ENCODE results near the gene SLC27A6.
"Not testable (repeated sequence)": the region's sequence is repeated elsewhere in the genome, so short reads cannot be mapped to it uniquely, and the experiment has no call there.

SLC27A6 gene

GRCh38 chr5:128965011-128965637 is at the start of gene SLC27A6:
Gene SLC27A6, plus strand, starts transcription at chr5:128965488. Its CDS starts 650 bp downstream, at chr5:128966138.
- no peaks in the 10 kb centered on the region for H3K36me3 ChIP-seq (ENCODE audit: insufficient read depth, low read length)
- H3K9me3 ChIP-seq (ENCODE audit: control insufficient read depth, insufficient read depth, low read length), result no peaks in the 10 kb centered on the region
- H3K9ac ChIP-seq (ENCODE audit: low read depth, low read length), result peak within 1 kb of the TSS; percentile 83
- no peaks in the 10 kb centered on the region for H3K4me1 ChIP-seq (ENCODE audit: insufficient read depth, low read length)

- H3K36me3 ChIP-seq (ENCODE audit: insufficient read depth, low read length), result no peaks in the 10 kb centered on the region
- no peaks in the 10 kb centered on the region for H3K9me3 ChIP-seq (ENCODE audit: control insufficient read depth, insufficient read depth, low read length)
- no peak overlapping the region for H3K9ac ChIP-seq (ENCODE audit: low read depth, low read length)
- no peaks in the 10 kb centered on the region for H3K4me1 ChIP-seq (ENCODE audit: insufficient read depth, low read length)
Measured at GRCh38 chr5:128919542-128919941, 45.7 kb upstream of the SLC27A6 start.

DNA sequence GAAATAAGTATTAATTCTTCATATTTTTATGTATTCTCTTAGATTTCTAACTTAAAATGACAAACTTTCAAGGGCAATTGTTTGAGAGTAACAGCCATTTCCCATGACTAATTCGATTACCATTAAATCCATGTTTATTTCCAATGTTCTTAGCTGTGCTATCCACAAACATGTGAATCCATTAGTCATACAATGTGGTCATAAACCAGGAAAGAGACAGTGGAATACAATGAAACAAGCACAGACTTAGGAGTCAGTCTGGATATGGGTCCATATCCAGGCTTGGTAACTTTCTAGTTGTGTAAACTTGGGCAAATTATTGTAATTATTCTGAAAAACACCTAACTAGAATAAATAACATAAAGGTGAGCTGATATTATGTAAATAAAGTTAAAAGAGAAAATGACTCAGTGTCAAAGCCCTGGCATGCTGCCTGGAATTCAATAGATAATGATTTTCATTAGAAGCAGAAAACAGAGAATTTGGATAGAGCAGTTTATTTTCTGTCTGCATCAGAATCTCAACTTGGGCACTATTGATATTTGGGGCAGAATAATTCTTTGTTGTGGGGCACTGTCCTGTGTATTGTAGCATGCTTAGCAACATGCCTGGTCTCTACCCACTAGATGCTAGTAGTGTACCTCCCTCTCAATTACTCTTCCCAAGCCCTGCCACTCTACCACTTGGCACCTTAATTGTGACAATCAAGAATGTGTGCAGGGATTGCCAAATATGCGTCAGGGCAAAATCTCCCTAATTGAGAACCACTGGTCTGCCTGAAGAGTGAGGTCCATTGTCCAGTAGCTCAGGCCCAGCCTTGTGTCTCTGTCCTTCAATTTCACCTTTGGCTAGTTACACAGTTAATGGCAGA is 44.7 kb upstream of the SLC27A6 start:
- Histone ChIP-seq H3K9me3 (ENCODE audit: control insufficient read depth, insufficient read depth, low read length) (no peaks in the 10 kb centered on the region), H3K36me3 (ENCODE audit: insufficient read depth, low read length) (no peaks in the 10 kb centered on the region), H3K9ac (ENCODE audit: low read depth, low read length) (no peak overlapping the region), H3K4me1 (ENCODE audit: insufficient read depth, low read length) (no peaks in the 10 kb centered on the region)

GRCh38 chr5:128924299-128924698 is 41.0 kb upstream of the SLC27A6 start:
- H3K4me1 ChIP-seq (ENCODE audit: insufficient read depth, low read length), result no peaks in the 10 kb centered on the region
- no peaks in the 10 kb centered on the region for H3K36me3 ChIP-seq (ENCODE audit: insufficient read depth, low read length)
- no peak overlapping the region for H3K9ac ChIP-seq (ENCODE audit: low read depth, low read length)
- no peaks in the 10 kb centered on the region for H3K9me3 ChIP-seq (ENCODE audit: control insufficient read depth, insufficient read depth, low read length)

DNA sequence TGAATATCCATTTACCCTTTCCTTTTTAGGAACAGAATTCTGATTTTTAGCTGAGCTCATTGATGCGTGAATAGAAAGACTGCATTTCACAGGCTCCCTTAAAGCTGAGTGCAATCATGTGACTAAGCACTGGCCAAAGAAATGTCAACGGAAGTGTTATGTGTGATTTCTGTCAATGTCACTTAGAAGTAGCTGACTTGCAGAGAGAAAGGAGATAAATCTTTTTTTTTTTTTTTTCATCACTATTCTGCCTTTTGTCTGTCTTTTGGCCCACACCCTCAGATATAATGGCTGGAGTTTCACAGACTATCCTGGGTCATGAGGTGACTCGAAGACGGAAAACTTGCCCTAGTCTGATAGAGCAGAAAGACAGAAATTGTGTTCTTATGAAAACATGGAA is 39.3 kb upstream of the SLC27A6 start:
- no peak overlapping the region for H3K9ac ChIP-seq (ENCODE audit: low read depth, low read length)
- H3K36me3 ChIP-seq (ENCODE audit: insufficient read depth, low read length), result no peaks in the 10 kb centered on the region
- no peaks in the 10 kb centered on the region for H3K4me1 ChIP-seq (ENCODE audit: insufficient read depth, low read length)
- no peaks in the 10 kb centered on the region for H3K9me3 ChIP-seq (ENCODE audit: control insufficient read depth, insufficient read depth, low read length)

DNA sequence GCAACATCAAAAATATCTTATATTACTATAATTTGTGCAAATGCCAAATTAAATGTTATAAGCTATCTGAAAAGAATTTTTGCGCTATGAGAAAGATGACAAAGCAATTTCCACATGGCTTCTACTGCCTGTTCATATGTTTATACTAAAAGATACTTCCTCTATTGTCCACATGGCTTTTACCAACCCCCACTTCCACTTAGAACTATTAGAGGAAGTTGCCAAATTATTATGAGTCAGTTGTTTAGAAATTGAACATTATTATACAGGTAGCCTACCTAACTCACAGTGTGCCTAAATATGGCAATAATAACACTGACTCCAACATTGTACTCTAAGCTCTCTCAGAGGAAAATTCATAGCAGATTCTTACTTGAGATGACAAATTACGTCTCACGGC is 37.6 kb upstream of the SLC27A6 start:
- no peaks in the 10 kb centered on the region for H3K9me3 ChIP-seq (ENCODE audit: control insufficient read depth, insufficient read depth, low read length)
- H3K4me1 ChIP-seq (ENCODE audit: insufficient read depth, low read length), result no peaks in the 10 kb centered on the region
- H3K9ac ChIP-seq (ENCODE audit: low read depth, low read length), result no peak overlapping the region
- H3K36me3 ChIP-seq (ENCODE audit: insufficient read depth, low read length), result no peaks in the 10 kb centered on the region

DNA sequence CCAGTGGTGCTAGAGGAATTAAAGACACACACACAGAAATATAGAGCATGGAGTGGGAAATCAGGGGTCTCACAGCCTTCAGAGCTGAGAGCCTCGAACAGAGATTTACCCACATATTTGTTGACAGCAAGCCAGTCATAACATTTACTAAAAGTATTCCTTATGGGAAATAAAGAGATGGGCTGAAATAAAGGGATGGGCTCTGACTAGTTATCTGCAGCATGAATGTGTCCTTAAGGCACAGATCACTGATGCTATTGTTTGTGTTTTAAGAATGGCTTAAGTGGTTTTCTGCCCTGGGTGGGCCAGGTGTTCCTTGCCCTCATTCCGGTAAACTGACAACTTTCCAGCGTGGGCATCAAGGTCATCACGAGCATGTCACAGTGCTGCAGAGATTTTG is 33.1 kb upstream of the SLC27A6 start:
- not testable (repeated sequence) for H3K36me3 ChIP-seq (ENCODE audit: insufficient read depth, low read length); H3K9ac ChIP-seq (ENCODE audit: low read depth, low read length); H3K9me3 ChIP-seq (ENCODE audit: control insufficient read depth, insufficient read depth, low read length); H3K4me1 ChIP-seq (ENCODE audit: insufficient read depth, low read length)

DNA sequence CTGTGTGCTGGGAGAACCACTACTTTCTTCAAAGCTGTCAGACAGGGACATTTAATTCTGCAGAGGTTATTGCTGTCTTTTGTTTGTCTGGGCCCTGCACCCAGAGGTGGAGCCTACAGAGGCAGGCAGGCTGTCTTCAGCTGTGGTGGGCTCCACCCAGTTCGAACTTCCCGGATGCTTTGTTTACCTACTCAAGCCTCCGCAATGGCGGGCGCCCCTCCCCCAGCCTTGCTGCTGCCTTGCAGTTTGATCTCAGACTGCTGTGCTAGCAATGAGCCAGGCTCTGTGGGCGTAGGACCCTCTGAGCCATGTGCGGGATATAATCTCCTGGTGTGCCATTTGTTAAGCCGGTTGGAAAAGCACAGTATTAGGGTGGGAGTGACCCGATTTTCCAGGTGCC is 22.2 kb upstream of the SLC27A6 start:
- H3K9me3 ChIP-seq (ENCODE audit: control insufficient read depth, insufficient read depth, low read length); H3K36me3 ChIP-seq (ENCODE audit: insufficient read depth, low read length); H3K9ac ChIP-seq (ENCODE audit: low read depth, low read length); H3K4me1 ChIP-seq (ENCODE audit: insufficient read depth, low read length): not testable (repeated sequence)

- H3K9me3 ChIP-seq (ENCODE audit: control insufficient read depth, insufficient read depth, low read length), result no peaks in the 10 kb centered on the region
- no peaks in the 10 kb centered on the region for H3K36me3 ChIP-seq (ENCODE audit: insufficient read depth, low read length)
- no peak overlapping the region for H3K9ac ChIP-seq (ENCODE audit: low read depth, low read length)
- H3K4me1 ChIP-seq (ENCODE audit: insufficient read depth, low read length), result no peaks in the 10 kb centered on the region
Measured at GRCh38 chr5:128949847-128950546, 15.3 kb upstream of the SLC27A6 start.

- not testable (repeated sequence) for H3K9me3 ChIP-seq (ENCODE audit: control insufficient read depth, insufficient read depth, low read length); H3K4me1 ChIP-seq (ENCODE audit: insufficient read depth, low read length); H3K9ac ChIP-seq (ENCODE audit: low read depth, low read length); H3K36me3 ChIP-seq (ENCODE audit: insufficient read depth, low read length)
Measured at GRCh38 chr5:128951301-128951700, 14.0 kb upstream of the SLC27A6 start.

GRCh38 chr5:128956164-128956563 is 9.1 kb upstream of the SLC27A6 start:
- H3K9ac ChIP-seq (ENCODE audit: low read depth, low read length), result no peak overlapping the region
- H3K36me3 ChIP-seq (ENCODE audit: insufficient read depth, low read length), result no peaks in the 10 kb centered on the region
- H3K9me3 ChIP-seq (ENCODE audit: control insufficient read depth, insufficient read depth, low read length), result no peaks in the 10 kb centered on the region
- H3K4me1 ChIP-seq (ENCODE audit: insufficient read depth, low read length), result no peaks in the 10 kb centered on the region

DNA sequence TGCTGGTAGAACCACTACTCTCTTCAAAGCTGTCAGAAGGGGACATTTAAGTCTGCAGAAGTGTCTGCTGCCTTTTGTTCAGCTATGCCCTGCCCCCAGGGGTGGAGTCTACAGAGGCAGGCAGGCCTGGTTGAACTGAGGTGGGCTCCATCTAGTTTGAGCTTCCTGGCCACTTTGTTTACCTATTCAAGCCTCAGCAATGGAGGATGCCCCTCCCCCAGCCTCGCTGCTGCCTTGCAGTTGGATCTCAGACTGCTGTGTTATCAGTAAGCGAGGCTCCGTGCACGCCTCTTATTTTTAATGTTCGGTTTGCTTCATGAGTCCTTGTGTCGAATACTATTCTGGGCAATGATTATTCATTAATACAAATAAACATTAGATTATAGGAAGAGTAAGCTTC is 3.1 kb upstream of the SLC27A6 start:
- Histone ChIP-seq H3K9ac (ENCODE audit: low read depth, low read length) (no peak overlapping the region), H3K36me3 (ENCODE audit: insufficient read depth, low read length) (no peaks in the 10 kb centered on the region), H3K4me1 (ENCODE audit: insufficient read depth, low read length) (no peaks in the 10 kb centered on the region), H3K9me3 (ENCODE audit: control insufficient read depth, insufficient read depth, low read length) (no peaks in the 10 kb centered on the region)

GRCh38 chr5:128965638-128966302 is 482 bp downstream of the SLC27A6 start:
- Histone ChIP-seq H3K36me3 (ENCODE audit: insufficient read depth, low read length) (no peaks in the 10 kb centered on the region), H3K9ac (ENCODE audit: low read depth, low read length) (peak overlapping the region; percentile 83), H3K9me3 (ENCODE audit: control insufficient read depth, insufficient read depth, low read length) (no peaks in the 10 kb centered on the region), H3K4me1 (ENCODE audit: insufficient read depth, low read length) (no peaks in the 10 kb centered on the region)

DNA sequence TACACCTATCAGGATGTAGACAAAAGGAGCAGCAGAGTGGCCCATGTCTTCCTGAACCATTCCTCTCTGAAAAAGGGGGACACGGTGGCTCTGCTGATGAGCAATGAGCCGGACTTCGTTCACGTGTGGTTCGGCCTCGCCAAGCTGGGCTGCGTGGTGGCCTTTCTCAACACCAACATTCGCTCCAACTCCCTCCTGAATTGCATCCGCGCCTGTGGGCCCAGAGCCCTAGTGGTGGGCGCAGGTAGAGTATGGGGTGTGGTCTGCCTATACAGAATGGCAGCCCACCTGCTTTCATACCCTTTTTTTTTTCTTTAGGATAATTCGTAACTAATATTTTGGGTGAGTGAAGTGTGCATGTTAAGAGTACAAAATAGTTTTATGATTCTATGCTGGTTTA is 1.1 kb downstream of the SLC27A6 start:
- peak overlapping the region; percentile 0; the same call in 1 of the 2 replicates for H3K9ac ChIP-seq (ENCODE audit: low read depth, low read length)
- no peaks in the 10 kb centered on the region for H3K4me1 ChIP-seq (ENCODE audit: insufficient read depth, low read length)
- no peaks in the 10 kb centered on the region for H3K36me3 ChIP-seq (ENCODE audit: insufficient read depth, low read length)
- H3K9me3 ChIP-seq (ENCODE audit: control insufficient read depth, insufficient read depth, low read length), result no peaks in the 10 kb centered on the region

All from ES-I3 (cell line).